Astrocyte of the spinal cord (primary cell): ENCODE results near the gene PITPNC1.
"Not testable (repeated sequence)": the region's sequence is repeated elsewhere in the genome, so short reads cannot be mapped to it uniquely, and the experiment has no call there.

Experiments
- DNase-seq: peaks from one replicate; pipeline ENCODE4 v3.0.0; 2011; ENCODE audit warnings: low read depth, low spot score
- H3K4me3 ChIP-seq: 2 replicates; pipeline ENCODE4 v1.5.1; 2011; ENCODE audit warnings: low read depth, mild to moderate bottlenecking, low read length, moderate library complexity
- CTCF ChIP-seq: IDR thresholded peaks from 2 replicates; pipeline ENCODE4 v1.5.1; 2012; ENCODE audit warnings: low read depth, mild to moderate bottlenecking, low read length, inconsistent platforms
- in situ Hi-C: cut with HindIII; loops from 2 replicates; pipeline ENCODE4 v1.10.0; 2017; ENCODE audit warnings: low sequenced_read_pairs

PITPNC1 gene

GRCh38 chr17:67400193-67400592 lies 23.1 kb downstream of the PITPNC1 start:
- TF ChIP-seq CTCF = no peak
- no peak overlapping the region for H3K4me3 ChIP-seq
- in situ Hi-C loops = no loop called here
- DNase-seq = peak; percentile 33

GRCh38 chr17:67401106-67401505 lies 24.0 kb downstream of the PITPNC1 start:
- TF ChIP-seq CTCF = no peak
- in situ Hi-C loops = no loop called here
- H3K4me3 ChIP-seq = no peak overlapping the region
- no peak for DNase-seq

DNA sequence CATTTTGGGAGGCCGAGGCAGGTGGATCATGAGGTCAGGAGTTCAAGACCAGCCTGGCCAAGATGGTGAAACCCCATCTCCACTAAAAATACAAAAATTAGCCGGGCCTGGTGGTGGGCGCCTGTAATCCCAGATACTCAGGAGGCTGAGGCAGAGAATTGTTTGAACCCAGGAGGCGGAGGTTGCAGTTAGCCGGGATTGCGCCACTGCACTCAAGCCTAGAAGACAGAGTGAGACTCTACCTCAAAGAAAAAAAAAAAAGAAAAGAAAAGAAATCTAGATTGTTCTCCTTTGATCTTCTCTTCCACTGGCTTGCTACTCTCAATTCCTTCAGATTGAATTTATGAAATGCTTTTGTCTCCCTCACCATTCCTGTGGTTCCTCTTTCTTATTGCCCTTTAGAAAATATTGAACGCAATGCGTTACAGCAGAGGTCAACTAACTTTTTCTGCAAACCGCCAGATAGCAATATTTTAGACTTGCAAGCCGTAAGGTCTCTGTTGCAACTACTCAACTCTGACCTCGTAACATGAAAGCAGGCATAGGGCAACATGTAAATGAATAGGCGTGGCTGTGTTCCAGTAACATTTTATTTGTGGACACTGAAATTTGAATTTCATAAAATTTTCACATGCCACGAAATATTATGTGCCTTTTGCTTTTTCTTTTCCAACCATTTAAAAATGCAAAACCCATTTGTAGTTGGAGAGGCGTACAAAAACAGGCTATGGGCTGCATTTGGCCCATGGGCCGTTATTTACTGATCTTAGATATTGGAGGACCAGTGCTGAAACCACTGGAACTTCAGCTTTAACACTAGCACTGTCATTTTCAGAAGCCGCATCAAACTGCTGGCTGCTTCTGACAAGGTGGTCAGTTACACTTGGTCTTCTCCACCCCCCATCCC lies 24.8 kb downstream of the PITPNC1 start:
- TF ChIP-seq CTCF = no peak
- no peak for DNase-seq
- H3K4me3 ChIP-seq = no peak overlapping the region
- in situ Hi-C loops = no loop called here

- in situ Hi-C loops = no loop called here
- no peak for TF ChIP-seq CTCF
- no peak overlapping the region for H3K4me3 ChIP-seq
- DNase-seq = no peak
These were observed 26.0 kb downstream of the PITPNC1 start for GRCh38 chr17:67403065-67403464.

- H3K4me3 ChIP-seq = no peak overlapping the region
- in situ Hi-C loops = no loop called here
- no peak for TF ChIP-seq CTCF
- DNase-seq = no peak
These were observed 26.4 kb downstream of the PITPNC1 start for GRCh38 chr17:67403483-67403882.

DNA sequence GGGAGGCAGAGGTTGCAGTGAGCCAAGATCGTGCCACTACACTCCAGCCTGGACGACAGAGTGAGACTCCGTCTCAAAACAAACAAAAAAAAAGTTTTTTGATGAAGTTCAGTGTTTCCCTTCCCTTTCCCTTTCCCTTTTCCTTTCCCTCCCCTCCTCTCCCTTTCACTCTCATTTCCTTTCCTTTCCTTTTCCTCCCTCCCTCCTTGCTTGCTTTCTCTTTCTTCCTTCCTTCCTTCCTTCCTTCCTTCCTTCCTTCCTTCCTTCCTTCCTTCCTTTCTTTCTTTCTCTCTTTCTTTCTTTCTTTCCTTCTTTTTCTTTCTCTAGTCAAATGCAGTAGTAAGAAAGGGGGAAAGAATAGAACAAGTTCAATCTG lies 31.4 kb downstream of the PITPNC1 start:
- H3K4me3 ChIP-seq, DNase-seq, in situ Hi-C loops: not testable (repeated sequence)

DNA sequence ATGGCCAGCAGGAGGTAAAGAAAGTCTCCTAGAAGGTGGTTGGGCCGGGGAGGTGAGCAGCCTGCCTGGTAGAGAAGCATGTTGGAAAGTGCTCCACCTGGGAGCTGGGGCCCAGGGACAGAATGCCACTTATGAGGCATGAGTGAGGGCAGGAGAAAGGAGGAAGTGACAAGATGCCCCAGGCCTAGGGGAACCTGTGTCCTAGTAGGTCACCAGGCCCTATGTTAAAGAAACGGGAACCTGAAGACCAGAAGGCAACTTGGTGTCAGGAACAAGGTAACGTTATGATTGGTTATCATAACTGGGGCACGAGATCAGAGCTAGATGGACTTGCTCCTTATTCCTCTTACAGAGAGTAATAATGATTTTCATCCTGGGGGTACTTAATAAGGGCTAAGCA lies 34.3 kb downstream of the PITPNC1 start:
- H3K4me3 ChIP-seq = no peak overlapping the region
- DNase-seq = no peak
- in situ Hi-C loops = no loop called here
- no peak for TF ChIP-seq CTCF
